ENCODE measurements around the gene SAFB2.

- no peak for TF ChIP-seq YY1 (IDR thresholded peaks at IDR 0.05; ENCODE audit: insufficient read depth, insufficient read length)
- TF ChIP-seq ZNF274 (IDR thresholded peaks at IDR 0.05; ENCODE audit: low read depth, low read length): no peak
- no peak for TF ChIP-seq SUZ12 (IDR thresholded peaks at IDR 0.05; ENCODE audit: extremely low read depth, insufficient read depth, insufficient read length)
These were observed 50.8 kb downstream of the SAFB2 start for GRCh38 chr19:5571777-5572176.

Measured in NT2/D1 (cell line).